T-helper 1 cell treated with Interleukin-12 subunit alpha and Interleukin-12 subunit beta and Interleukin-4 antibody, amounts not matched to agents 30 ng/mL and 1 ng/mL, for 36 hours (primary cell): Measurements from ENCODE around the gene SOS1. TPM values are rescaled to one million over a fixed set of nuclear protein-coding genes. Genes with fewer than 3 reads are reported as not detected.
"Not testable (repeated sequence)": the region's sequence is repeated elsewhere in the genome, so short reads cannot be mapped to it uniquely, and the experiment has no call there.

Experiments used
- intact Hi-C: fragments of 100-400 bp; cut with micrococcal nuclease; formaldehyde crosslinking; loops from one replicate; pipeline ENCODE4 v1.15.1; 2024
- total RNA-seq: library from RNA; stranded (reverse); gene quantifications from 2 replicates; pipeline ENCODE4 v1.2.3, GENCODE V29; 2022

SOS1 gene
- total RNA-seq, 1 donor from 2014 or later = 283 TPM

DNA sequence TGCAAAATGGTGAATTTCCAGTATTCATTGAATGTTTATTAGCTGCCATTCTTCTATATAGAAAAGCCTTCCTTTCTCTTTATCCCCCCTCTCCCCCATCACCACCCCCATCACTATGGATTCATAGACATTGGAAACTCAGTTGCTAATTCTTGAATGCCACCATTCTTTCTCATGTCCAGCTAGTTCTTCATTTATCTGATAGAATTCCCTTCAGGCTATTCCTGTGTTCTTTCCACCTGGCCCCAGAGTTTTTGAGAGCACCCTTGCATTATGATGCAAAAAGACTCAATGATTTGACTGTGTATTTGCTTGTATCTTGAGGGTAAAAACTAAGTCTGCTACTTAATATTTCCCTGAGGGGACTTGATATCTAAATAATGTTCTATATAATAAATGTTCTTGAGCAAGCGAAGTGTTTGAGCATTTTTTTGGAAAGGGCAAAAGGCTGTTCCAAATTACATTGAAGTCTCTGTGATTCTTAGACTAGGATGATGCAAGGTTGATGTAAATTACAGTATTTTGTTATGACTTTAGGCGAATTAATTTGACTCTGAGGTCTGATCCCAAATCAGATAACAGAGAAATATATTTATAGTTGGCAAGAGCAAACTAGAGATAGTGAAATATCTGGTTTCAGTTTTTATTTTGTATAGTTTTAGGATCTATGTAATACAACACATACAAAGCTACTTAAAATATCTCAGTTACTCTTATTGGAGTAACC, 18.8 kb upstream of the SOS1 start:
- intact Hi-C loops = no loop called here

DNA sequence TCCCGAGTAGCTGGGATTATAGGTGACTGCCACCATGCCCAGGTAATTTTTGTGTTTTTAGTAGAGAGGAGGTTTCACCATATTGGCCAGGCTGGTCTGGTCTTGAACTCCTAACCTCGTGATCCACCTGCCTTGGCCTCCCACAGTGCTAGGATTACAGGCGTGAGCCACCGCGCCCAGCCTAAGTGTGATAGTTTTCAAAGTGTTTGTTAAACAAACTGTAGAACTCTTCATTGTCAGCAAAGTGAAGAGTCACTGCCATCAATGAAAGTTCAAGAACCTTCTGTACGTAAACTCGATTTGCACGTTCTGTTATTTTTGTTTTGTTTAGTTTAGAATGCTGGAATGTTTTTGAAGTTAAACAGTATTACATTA, 18.0 kb upstream of the SOS1 start:
- intact Hi-C loops = no loop called here

DNA sequence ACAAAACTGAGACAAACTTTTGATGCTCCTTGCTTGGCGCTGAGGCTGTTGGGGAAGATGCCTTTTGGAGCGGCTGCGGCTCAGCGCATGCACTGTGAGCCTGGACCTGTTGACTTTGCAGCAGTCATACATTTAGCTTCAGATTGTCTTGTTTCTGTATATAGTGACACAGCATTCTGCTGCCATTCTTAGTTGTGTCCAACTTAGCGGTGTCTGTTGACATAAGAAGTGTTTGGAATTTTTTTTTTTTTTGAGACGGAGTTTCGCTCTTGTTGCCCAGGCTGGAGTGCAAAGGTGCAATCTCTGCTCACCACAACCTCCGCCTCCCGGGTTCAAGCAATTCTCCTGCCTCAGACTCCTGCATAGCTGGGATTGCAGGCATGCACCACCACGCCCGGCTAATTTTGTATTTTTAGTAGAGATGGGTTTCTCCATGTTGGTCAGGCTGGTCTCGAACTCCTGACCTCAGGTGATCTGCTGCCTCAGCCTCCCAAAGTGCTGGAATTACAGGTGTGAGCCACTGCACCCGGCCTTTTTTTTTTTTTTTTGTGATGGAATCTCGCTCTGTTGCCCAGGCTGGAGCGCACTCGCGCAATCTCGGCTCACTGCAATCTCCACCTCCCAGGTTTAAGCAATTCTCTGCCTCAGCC, 17.5 kb upstream of the SOS1 start:
- intact Hi-C loops = not testable (repeated sequence)

DNA sequence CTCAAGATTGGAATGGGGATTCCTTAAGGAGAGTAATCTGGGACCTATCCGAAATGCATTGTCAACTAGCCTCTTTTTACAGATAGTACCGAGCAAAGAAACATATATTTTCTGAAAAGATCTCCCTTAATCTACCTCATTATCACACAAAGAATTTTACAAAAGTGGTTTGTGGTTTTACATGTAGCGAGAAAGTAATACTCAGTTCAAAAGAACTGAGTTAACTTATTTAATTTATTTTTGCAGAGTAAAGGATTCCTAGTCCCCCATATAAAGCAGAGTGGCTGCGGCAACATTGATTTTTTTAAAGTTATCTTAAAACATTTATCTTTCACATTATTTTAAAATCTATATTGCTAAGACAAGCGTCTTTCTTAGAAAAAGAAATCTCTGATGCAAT, 15.9 kb upstream of the SOS1 start:
- intact Hi-C loops = loop anchor here (1.0 kb wide), 2 partner anchors 7 to 34 kb away; no protein-coding TSS in a partner anchor

DNA sequence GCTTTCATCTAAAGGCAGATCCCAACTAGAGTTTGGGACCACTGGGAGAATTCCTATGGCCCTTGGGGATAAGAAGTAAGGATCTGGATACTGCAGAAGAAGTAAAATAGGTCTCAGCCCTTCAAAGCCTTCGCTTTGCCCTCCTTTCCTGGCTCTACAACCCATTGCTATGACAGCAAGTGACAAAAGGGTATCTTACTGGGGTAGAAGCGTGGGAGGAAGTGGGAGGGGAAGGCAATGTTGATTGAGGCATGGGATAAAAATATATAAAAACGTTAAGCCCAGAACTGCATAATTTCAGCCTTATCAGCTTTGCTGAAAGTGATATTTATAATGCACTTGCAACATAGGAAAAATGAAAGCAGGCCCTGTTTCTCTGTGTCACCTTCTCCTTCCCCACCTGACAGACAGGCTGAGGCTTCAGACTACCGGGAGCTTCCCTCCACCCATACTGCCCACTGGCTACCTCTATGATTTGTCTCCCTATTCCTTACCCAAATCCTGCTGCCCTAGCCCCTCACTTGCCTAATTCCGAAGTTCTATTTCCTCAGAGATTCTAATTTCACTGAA, 14.9 kb upstream of the SOS1 start:
- intact Hi-C loops = loop anchor here (1.0 kb wide), 1 partner anchor 35 kb away; no protein-coding TSS in a partner anchor

DNA sequence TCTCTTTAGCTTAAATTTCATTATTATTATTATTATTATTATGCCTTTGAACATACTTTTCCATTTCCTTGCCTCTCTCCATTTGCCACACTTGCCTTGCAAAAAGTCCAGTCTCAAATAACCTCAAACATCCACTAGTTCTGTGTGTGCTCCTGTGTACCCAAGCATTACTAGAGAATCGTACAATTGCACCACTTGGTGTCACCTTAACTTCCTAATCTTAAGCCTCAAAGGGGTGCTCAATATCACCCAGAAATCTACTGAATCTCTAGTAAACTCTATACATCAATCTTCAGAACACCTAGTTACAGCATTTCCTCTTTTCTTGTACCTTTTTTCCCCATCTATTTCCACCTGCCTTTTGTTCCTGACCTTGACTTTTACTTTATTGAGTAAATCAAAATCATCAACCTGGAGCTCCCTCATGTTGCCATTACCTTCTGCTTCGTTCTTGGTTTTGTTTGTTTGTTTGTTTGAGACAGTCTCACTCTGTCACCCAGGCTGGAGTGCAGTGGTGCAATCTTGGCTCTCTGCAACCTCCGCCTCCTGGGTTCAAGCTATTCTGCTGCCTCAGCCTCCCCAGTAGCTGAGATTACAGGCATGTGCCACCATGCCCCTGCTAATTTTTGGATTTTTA, 12.5 kb upstream of the SOS1 start:
- intact Hi-C loops = no loop called here

DNA sequence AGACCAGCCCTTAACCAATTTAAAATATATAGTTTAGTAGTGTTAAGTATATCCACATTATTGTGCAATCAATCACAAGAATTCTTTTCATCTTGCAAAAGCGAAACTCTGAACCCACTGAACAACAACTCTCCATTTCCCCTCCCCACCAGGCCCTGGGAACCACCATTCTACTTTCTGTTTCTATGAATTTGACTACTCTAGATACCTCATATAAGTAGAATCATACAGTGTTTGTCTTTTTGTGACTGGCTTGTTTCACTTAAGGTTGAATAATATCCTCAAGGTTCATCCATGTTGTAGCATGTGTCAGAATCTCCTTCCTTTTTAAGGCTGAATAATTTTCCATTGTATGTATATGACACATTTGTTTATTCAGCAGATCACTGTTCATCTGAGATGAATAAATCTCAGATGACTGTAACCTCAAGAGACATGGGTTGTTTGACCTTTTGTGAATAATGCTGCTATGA, 8.1 kb upstream of the SOS1 start:
- intact Hi-C loops = loop anchor here (1.0 to 10.0 kb wide), 7 partner anchors 8 to 462 kb away; partner anchors contain the start of genes GALM and SOS1

DNA sequence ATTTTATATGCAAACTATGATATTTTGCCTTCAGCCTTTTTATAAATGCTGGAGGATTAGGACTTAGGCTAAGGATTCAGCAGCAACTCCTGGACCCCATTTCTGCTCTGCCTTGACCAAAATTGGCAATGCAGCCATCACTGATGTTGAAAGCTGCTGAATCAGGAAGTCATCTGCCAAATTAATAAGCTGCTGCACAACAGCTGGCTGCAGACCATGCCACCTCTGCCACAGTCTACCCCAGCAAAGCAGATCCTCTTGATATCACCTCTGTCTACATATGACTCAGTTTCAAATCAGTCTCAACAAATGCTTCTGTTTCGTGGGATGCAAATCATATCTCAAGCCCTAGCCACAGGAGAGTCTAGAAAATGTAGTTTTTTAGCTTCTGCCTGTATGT, 7.1 kb upstream of the SOS1 start:
- intact Hi-C loops = loop anchor here (1.0 to 10.0 kb wide), 3 partner anchors 14 to 461 kb away; partner anchors contain the start of gene GALM

DNA sequence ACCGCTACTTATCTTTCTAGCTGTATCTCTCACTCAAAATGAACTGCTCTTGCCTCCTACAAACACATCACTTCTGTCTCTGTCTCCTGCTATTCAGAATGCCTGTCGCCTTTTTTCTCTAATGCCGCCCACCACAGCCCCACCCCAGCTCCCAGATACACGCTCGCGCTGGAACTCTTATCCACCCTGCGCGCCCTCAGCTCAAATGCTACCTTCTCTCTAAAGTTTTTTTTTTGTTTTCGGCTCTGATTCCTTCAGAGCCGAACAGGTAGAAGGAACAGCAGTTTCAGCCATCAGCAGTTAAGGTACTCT, 3.9 kb upstream of the SOS1 start:
- intact Hi-C loops = loop anchor here (1.0 to 10.0 kb wide), 8 partner anchors 92 to 1802 kb away; partner anchors contain the start of genes ATL2, DHX57, GALM and GEMIN6

DNA sequence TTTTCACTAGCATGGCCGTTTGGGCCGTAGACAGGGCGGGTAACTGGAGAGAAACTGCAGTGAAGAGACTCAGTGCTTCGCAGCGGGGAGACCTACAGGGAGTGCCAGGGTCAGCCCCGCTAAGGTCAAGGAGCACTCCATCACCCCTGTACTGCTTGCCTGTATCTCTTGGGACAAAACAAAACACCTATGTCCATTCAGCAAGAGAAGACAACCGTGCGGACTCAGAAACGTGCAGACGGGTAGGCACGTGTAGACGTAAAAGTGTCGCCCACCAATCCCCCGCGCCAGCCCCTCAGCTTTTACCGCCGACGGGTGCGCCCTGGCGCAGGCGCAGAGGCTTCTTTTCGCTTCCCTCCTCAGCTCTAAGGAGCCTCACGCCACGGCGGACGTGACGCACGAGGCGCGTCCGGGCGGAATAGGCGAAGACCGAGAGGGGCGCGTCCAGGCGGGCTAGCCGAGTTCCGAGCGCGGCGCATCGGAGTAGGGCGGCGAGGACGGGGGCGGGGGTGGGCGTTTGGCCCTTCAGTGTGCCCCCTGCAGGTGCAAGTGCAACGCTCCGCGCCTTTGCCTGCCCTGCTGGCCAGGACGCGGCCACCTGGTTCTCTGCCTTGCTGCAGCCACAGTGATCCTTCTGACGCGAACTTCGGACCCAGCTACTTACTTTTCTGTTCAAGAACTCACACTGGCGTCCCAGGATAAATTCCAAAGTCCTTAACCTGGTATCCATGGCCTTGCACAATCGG, 3.3 kb upstream of the SOS1 start:
- intact Hi-C loops = loop anchor here (1.0 to 10.0 kb wide), 7 partner anchors 92 to 1802 kb away; partner anchors contain the start of genes ATL2, DHX57, GEMIN6 and MORN2

DNA sequence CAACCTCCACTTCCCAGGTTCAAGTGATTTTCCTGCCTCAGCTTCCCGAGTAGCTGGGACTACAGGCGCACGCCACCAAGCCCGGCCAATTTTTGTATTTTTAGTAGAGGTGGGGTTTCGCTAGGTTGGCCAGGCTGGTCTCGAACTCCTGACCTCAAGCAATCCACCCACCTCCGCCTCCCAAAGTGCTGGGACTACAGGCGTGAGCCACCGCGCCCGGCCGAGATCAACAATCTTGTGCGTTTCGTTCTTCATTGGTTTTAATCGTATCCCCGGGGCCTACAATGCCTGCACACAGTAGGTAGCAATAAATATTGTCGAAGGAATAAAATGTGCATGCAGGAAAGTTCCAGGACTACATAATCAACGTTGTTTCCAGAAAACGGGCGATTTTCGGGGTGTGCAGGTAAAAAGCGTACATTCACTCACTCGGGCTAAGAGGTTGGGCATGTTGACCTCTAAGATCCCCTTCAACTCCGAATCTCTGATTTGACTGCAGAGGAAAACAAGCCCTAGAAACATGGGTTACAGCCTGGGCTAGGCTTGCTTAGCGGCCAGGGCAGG, 2.7 kb upstream of the SOS1 start:
- intact Hi-C loops = loop anchor here (5.0 to 10.0 kb wide), 2 partner anchors 371 to 1801 kb away; partner anchors contain the start of gene PRKD3

DNA sequence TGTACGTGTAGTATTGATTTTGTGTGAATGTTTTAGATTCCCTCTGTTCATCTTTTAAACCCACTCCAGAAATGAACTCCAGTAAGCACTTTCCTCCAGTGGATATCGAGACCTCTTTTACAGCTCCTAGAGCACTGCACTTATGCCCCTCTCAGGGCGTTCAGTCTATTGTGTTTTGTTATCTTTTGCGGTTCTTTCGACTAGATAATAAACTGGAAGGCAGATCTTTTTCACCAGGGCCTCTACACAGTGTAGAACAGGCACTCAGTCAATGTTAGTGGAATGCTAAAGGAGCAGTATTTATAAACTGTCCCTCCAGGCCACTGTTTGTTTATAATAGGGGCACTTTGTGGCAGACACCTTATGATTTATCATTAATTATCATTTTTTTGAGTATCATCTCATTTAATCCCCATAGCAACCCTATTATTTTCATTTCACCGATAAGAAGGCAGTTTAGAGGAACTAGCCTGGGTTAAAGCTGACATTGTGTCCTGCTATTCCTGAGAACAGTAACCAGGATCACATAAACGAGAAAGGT, 742 bp upstream of the SOS1 start:
- intact Hi-C loops = loop anchor here (1.0 to 10.0 kb wide), 5 partner anchors 8 to 1799 kb away; partner anchors contain the start of gene PRKD3

DNA sequence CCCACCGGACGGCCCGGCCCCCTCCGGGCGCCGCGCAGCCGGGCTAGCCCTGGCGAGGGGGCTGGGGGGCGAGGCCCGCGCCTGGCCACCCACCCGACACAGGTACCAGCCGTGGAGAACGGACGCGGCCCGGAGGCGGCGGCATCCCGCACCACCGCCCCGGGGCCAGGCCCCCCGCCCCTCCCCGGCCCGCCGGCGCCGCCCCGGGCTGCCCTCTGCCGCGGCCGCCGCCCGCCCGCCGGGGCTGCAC, 405 bp downstream of the SOS1 start:
- intact Hi-C loops = loop anchor here (5.0 to 10.0 kb wide), 2 partner anchors 374 to 1798 kb away; partner anchors contain the start of gene PRKD3

DNA sequence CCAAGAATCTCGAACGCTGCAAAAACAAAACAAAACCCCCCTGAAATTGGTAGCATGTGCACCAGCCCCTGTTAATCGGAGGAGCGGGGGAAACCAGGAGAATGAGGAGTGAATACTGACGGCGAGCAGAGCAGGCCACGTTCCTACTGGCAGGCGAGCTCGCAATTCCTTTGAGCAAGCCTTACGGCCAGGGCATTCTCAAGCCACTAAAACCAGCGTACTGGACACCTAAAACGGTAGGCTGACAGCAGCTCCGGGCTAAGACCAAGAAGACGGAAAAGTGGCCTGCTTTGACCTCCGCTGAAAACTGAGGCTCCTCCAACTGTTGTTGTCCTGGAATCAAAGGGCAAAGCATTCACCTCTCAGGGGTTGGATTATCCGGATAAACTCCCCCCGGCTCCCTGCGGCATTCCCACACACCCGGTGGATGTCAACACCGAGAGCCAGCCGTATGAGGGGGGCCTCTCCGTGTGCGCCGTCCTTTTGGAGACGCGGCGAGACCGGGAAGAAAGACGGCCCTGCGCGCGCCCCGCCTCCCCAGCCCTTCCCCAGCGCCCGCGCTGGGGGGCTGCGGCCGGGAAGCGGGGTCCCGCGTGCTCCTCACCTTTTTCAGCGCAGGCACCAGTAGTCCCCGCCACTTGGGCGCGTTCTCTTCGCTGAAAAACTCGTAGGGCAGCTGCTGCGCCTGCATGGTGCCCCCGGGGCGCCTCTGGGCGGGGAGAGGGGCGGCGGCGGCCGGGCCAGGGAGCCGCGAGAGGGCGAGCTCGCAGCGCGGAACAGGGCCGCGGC, 925 bp downstream of the SOS1 start:
- intact Hi-C loops = loop anchor here (1.0 to 10.0 kb wide), 7 partner anchors 43 to 1798 kb away; partner anchors contain the start of genes MAP4K3 and PRKD3

DNA sequence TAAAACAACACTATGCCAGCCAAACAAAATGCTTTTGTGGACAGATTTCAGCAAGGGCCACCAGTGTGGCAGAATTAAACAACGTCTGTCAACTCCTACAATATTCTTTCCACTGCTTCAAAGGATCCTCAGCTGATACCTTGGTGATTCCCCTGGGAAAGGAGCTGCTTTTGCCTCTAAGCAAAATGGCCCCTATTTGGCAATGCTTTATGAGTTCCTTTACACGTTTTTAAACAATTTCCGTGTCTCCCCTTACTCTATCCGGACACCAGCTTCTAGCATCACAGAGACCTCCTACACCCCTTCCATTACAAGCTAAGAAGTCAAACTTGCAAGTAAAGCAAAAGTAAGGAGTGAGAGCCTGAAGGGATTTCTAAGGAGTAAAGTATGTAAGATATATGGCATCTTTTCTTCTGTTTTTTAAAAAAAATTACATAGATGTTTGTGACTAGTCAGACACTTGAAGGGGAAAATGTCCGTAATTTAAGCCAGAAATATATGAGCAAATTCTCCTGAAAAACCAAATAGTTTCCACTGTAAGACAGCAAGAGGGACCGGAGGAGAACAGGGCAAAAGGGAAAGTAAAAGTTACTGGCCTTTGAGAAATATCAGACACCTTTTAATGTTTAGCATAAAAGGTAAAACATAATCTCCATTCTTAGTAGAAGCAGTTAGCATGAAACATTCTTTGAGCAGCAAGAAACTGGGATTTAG, 1.9 kb downstream of the SOS1 start:
- intact Hi-C loops = loop anchor here (1.0 to 5.0 kb wide), 6 partner anchors 16 to 318 kb away; partner anchors contain the start of gene MAP4K3

DNA sequence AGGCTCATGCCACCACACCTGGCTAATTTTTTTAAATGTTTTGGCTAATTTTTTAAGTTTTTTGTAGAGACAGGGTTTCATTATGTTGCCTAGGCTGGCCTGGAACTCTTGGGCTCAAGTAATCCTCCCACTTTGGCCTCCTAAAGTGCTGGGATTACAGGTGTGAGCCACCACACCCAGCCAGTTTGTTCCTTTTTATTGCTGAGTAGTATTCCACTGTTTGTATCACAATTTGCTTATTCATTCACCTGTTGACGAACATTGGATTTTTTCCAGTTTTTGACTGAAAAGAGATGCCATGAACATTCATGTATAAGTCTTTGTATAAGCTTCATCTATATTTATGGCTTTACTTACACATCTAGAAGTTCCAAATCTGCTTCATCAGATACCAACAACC, 5.3 kb downstream of the SOS1 start:
- intact Hi-C loops = loop anchor here (5.0 kb wide), 2 partner anchors 38 to 322 kb away; partner anchors contain the start of gene MAP4K3

DNA sequence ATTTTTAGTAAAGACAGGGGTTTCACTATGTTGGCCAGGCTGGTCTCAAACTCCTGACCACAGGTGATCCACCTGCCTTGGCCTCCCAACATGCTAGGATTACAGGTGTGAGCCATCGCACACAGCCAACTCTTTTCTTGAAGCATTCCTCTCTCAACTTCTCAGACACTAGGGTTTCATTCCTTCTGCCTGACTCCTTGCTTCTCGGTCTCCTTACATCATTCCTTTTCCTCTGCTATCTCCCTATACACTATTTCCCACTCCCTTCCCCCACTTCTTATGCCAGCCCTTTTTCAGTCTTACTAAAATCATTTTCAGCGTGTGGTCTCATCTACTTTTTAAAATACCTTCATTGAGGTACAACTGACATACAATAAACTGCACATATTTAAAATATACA, 6.1 kb downstream of the SOS1 start:
- intact Hi-C loops = loop anchor here (5.0 kb wide), 2 partner anchors 37 to 323 kb away; partner anchors contain the start of gene MAP4K3

DNA sequence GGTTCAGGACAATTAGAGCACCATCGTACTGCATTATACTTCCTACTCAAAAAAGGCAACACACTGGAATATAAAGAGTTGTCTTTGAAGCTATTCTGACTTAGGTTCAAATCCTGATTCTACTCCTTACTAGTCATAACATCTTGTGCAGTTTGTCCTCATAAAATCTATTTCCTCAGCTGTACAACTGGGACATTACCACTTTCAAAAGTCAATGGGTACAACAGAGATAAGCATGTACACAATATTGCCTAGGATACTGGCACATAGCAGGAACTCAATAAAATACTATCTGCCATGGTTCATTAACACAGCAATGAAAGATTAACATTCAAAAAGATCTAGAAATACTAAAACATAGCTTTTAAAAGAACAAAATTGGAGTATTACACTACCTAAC, 11.3 kb downstream of the SOS1 start:
- intact Hi-C loops = no loop called here

DNA sequence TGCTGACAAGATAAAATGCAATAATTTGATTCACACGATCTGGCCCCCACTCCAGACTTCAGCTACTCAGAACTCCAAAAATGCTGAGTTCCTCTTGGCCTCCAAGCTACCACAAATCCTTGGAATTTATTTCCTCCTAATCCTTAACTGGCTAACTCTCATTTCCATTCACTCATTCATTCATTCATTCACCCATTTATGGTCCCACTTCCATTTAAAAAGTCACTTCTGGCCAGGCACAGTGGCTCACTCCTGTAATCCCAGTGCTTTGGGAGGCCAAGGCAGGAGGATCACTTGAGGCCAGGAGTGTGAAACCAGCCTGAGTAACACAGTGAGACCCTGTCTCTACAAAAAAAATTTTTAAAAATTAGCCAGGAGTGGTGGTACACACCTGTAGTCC, 12.5 kb downstream of the SOS1 start:
- intact Hi-C loops = no loop called here
